HG02840 (cell line): ENCODE data around the gene IRF2.

ENCODE experiments used
- ATAC-seq: cut with Tn5 transposase; IDR thresholded peaks from one replicate; pipeline ENCODE4 v1.9.1; 2021; ENCODE audit warnings: mild to moderate bottlenecking, moderate library complexity, moderate number of reproducible peaks; ENCODE audit not compliant: unreplicated experiment, low FRiP score

IRF2 gene

DNA sequence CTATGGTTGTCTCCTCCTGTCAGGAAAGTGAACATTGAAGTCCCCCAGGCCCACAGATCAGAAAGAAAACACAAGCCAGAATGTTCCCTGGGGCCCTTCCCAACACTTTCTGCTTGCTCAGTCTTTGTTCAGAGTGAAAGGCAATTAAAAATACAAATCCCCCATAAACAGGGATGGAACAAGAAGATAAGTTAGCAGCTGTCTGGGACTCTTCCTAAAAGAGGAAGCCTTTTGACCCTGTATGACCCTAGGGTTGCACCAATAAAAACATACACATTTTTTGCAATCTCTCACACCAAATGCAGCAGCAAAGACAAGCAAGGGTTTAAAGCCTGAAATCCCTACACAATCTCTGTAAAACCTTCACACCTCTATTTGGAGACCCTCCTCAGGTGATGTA, 22.6 kb downstream of the IRF2 start:
- no peak for ATAC-seq

DNA sequence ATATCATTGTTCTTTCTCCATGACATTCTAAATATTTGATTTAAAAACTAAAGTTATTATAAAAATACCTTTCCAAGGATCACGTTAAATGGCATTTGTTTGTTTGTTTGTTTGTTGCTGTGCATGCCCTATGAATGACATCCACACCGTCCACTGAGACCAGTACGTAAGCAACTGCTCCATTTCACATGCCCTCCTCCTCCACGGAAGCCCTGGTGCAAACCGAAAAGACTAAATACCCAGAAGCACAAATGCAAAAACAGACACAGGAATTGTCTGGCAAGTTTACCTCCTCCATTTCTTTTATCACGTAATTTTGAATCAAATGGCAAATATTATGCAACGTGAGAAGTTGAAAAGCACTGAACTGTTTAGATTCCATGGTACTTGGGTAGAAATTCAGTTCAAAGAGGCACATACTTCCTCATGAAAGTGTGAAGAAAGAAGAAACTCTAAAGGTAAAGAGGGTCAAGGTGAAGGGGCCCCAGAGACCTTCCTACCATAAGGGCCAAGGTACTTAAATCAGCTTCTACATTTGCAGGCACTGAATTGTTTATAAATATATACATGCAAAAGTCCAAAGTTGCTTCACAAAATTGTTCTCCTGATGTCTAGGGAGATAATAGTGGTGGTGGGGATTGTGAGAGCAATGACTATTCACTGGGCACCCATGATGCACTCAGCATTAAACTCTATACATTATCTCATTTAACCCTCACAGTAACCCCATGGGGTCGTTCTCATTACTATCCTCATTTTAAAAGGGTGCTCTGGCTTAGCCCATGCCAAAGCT, 23.4 kb downstream of the IRF2 start:
- ATAC-seq = no peak

DNA sequence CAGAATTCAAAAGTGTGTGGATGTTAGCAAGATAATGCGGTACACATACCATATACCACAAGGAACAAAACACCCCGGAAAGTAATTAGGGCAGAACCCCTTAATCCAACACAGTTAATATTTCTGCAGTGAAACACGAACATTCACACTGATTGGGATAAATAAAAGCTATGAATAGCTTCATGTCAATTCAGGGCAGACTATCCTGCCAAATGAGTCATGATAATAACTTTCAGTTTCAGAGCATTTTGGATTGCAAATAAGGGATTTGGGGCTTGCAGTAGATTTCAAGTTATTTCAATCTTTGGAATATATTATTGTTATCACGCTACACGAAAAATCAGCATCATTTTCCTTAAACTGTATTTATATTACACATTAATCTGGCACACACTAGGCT, 24.3 kb downstream of the IRF2 start:
- no peak for ATAC-seq

DNA sequence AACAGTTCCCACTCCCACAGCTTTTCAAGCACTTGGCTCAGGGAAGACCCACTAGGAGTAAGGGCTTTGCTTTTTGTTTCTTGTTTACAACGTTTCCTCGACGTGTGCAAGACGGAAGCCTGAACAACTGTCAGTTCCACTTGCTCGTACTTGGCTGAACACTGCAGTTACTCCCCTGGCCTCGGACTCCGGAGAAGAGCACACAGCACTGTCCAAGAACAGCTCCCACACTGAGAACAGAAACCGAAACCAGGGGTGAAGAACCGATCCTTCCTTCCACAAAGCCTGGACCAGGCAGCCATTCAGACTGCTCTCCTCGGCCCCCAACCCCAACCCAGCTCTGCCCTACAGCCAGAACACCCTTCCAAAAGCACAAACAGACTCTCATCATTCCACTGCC, 25.5 kb downstream of the IRF2 start:
- ATAC-seq = no peak

DNA sequence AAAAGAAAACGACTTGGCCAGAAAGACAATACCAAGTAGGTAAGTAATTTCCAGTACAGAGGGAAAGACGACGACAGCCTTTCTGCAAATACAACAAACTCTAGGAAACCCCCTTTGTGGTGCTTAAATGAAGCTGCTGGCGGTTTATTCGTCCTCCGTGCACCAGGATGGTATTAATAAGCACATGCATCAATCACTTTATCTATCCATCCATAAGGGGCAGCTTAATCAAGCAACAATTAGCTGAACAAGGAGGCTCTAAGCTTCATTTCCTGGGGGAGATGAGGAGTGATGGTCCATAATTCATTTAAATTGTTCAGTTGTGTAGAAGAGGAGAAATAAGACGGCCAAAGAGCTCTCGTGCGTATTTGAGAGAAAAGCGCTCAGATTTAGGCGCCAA, 26.2 kb downstream of the IRF2 start:
- ATAC-seq = no peak

DNA sequence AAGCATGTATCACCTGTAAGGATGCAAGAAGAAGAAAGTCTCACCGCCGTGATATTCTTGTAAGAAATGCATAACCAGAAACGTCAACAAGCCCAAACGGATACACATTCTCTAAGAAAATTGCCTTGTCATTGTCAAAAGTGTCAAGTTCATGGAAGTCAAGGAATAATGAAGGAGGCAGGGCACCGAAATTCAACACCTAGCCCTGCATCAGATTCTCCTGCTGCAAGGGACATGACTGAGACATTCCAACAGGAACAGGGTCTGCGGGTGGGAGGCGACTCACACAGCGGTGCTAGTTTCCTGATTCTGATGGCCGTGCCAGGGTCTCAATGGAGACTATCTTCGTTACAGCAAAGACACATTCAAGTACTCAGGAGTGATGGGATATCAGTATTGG, 26.7 kb downstream of the IRF2 start:
- no peak for ATAC-seq

DNA sequence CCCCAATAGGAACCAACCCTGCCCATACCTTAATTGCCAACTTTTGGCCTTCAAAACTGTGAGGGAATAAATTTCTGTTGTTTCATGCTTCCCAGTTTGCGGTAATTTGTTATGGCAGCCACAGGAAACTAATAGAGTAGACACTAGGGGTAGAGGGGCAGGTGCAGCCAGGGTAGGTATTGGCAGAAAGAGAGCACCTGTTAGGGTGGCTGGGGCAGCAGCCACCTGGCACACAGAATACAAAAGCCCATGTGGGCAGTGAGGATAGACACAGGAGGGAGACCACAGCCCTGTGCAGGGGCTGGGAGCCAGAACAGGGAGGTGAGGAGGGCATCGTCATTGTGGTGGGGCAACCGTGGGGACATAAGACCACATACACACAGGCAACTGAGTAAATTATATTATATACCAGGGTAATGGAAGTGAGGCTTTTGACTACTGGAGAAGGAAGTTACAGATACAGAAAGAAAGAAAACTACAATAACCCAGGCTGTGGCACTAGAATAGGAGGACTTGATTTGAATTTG, 28.2 kb downstream of the IRF2 start:
- ATAC-seq = no peak

DNA sequence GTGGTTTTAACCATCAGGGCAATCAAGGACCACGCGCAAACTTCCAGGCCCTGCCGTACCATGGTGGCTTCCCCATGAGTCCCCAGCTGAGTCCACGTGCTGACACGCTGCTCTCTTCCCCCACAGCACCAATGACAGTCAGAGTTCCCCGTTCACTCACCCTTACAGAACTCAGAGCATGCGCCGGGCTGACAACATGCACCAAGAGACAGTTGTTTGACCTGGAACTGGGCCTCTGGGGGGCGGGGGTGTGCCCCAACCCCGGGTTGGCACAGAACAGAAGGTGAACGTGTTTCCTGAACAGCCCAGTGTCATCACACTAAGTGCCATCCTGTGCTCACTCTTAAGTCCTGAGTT, 29.4 kb downstream of the IRF2 start:
- ATAC-seq = peak; percentile 51

DNA sequence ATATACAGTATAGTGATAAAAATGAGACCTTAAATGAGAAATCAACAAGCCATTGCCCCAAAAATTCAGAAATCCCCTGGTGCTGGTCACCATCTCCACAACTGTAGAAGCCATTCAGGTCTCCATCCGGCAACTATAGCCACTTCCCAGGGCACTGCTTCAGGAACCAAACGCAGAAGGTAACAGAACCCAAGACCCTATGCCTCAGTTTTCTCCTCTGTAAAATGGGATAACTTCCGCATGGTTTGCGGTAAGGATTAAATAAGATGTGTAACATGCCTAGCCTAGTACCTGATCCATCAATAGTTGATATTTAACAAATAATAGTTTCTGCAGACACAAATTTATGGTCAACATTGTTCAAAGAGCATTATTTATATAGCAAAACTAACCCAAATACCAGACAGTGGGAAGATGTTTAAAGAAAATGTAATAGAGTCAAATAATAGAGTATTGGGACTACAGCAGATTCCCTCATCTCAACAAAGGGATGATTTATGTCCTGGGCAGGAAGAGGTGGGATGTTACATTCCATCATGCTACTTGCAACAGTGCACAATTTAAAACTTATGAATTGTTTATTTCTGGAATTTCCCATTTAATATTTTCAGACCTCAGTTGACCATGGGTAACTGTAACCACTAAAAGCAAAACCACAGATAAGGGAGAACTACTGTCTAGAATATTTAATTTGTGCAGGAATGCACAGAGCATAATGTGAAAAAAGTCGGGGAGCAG, 30.0 kb downstream of the IRF2 start:
- ATAC-seq = peak; percentile 4

DNA sequence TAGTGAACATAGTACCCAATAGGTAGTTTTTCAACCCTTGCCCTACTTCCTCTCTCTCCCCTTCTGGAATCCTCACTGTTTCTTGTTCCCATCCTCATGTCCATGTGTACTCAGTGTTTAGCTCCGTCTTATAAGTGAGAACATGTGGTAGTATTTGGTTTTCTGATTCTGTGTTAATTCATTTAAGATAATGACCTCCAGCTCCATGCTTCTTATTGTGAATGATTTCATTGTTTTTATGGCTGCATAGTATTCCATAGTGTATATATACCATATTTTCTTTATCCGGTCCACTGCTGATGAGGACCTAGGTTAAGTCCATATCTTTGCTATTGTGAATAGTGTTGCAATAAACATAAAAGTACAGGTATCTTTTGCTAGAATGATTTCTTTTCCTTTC, 31.0 kb downstream of the IRF2 start:
- no peak for ATAC-seq

DNA sequence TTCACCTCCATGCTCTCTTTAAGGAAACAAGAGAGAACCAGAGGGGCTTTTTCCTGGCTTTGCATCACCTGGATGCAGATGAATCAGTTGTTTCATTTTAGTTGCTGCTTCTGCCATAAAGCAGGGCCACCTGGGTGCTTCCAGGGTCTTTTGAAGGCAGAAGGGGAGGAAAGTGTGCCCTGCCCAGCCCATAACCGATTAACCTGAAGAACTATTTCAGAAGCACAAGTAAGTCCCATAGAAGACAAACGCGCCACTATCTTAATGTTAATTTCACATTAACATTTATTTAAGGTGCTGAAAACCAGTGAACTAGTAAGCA, 32.1 kb downstream of the IRF2 start:
- no peak for ATAC-seq

DNA sequence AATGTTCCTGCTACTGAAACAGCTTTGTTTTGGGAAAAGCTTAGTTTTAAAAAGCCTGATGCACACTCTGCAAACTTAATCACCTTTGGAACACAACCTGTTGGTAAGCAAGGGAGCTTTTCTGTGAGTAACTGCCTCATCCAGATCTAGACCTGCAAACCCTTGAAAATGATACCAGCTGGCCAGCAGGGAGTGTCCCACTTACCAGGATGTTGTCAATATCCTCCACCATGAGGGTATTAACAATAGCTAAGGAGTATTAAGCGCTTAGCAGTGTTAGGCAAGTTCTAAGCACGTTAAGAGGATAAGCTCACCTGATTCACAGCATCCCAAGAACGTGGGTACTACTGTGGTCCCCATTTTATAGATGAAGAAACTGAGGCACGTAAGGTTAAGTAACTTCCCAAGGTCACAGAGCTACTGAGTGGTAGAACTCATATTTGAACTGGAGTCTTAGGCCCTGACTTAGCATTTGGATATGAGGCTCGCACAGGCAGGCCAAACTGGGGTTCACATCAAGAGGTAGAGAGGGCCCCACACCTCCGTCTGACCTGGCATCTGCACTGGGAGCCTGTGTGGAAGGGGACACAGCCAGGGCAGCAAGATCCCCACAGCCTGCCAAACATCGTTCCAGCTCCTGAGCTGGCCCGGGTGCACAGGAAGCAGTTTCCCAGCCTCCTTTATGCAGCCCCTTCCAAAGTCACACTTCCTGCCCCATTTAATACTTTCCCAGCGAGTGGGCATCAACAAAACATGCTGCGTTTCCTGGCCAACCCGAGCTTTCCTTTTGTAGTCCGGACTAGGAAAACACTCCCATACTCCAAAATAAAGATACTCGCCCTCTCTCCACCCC, 32.7 kb downstream of the IRF2 start:
- no peak for ATAC-seq

DNA sequence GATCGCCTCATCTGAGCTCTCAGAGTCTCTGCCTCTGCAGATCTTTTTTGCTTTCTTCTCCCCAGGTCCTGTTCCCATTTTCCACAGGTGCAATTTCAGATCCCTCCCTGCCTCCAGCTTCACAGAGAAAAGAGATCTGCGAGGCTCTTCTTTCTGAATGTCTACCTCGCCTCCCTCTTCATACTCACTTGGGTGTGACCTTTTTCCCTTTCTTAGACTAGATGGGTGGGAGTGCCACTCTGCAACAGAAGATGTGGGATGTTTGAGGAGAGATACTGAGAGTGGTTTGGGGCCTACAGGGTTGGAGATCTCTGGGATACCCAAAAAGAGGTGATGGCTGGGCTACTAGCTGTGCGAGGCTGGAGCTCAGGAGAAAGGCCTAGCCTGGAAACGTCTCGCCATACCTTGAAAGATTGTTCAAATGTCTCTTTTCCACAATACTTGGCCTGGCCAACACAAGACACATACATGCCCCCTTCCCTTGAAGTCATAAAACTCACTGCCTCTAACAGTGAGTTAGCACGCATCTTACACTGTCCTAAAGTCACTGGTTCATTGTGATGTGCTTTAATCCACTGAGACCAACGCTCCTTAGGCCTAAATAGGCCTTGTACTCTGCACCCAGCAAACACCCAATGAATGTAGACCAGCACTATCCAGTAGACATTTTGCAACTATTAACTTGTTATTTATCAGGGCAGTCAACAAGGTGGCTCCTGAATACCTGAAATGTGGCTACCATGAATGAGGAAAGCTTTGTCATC, 33.6 kb downstream of the IRF2 start:
- ATAC-seq = no peak

DNA sequence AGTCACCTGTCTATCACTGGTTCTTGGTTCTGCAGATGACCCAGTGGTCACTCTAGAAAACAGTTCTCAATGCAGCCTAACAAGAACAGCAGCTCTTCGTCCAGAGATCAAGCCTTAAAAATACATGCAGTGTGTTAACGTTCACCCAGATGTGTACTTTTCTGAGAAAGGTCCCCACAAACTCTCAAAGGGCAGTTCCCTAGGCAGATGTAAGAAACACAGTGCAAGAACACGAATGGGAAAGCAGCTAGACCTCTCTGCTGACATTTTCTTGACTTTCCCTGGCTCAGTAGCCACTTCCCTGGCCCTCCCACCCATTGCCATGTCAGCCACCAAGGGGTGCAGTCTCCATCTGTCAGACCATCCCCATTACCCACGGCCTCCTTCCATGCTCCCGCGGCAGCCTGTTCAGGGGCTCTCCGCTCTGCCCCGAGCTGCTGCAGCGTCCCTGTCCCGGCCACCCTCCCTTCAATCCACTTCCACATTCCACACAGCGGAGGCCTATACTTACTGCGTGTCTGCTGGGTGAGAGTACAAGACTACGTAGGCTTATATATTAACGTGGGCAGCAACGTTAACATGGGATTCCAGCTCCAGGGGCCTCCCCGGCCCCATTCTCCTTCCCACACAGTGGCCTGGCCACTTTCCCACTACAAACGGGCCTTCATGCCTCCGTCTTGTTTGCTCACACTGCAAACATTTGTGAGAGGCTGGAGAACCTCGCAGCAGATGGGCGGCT, 34.3 kb downstream of the IRF2 start:
- ATAC-seq = no peak

DNA sequence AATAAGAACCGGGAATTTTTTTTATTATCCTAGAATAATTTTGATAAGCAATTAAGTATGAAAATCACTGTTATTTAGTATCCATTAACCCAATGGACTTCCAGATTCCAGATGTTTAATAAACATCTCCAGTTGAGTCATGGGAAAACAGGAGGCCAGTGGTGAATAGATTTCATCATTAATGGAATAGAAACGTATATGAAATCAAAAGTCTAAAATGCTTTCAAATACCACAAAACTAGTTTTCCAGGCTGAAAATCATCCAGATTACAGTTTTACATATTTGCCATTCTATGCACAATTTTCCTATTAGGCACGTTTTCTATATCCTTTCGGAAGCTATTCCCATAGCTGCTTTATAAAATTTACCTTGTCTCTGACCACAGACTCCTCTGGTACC, 35.0 kb downstream of the IRF2 start:
- no peak for ATAC-seq

DNA sequence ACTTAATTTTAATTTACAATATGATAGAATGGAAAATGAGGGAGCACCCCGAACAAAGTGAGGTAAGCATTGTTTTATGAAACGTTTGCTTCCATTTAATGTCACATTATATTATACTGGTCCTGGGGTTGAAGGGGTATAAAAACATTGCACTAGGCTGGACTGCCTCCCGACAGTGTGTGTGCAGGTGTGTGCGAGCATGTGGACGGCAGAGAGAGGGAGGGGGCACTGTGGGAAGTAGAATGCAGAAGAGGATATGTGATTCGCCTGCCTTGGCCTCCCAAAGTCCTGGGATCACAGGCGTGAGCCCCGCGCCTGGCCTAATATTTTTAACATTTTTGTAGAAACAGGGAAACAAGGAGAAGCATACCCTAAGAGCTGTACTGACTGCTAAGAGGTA, 36.0 kb downstream of the IRF2 start:
- ATAC-seq = no peak

DNA sequence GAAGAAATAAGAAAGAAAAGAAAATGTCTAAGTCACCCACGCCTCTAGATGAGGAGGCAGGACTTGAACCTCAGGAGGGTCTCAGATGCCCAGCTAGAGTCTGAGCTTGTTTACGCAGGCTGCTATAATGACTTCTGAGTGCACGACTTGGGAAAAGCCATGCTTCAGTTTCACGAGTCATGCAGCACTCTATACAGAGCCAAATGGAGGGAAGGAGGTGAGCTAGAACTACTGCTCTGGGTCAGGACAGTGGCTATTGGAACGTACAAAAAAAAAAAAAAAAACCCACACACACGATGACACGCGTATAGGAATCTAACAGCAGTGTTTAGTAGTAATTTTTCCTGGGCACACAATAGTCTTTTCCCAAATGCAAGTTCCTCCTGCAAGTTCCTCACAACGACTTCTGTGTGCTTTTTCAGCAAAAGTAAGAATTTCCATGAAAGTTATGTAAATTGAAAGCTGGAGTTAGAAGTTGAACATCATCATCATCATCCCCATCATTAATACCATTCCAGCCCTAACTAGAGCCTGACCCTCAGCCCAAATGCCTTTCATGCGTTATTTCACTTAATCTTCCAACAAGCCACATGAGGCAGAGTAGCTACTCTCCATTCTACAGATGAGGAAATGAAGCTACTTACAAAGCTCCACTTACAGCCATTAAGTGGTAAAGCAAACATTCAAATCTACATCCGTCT, 36.6 kb downstream of the IRF2 start:
- ATAC-seq = no peak

DNA sequence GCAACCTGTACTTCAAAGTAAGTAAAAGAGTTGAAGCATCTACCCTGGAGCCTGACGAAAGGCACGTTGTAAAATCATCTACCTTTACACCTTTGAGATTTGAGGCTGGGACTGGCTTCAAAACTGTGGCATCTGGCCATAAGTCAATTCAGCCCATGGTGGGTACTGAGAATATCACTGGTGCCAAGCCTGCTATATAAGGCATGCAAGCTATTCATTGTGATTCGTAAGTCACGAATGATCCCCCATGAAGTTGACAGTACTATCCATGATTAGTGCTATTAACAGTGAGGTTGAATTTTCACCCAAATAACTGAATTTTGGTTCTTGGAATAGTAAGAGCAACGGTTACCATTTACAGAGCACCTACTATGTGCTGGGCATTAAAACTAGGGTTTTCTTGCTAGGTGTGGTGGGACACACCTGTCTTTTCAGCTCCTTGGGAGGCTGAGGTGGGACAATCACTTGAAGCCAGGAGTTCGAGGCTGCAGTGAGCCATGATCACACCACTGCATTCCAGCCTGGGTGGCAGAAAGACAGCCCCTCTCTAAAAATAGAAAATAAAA, 39.8 kb downstream of the IRF2 start:
- no peak for ATAC-seq

DNA sequence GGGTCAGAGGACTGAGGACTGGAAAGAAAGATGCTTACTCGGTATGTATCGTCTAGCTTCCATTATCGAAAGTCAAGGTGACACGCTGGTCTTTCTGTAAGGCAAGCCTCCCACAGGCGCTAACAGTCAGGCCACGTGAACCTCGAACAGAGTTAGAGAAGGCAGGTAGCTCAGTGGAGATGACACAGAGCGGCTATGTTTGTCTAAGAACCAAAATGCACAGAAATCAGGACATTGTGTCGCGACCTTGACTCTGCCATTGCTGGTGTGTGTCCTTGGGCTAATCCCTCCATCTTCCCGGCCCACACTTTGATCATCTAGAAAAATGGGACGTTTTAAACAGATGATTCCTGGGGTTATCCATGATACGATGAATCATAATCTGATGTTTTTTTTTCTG, 40.3 kb downstream of the IRF2 start:
- no peak for ATAC-seq
